HG02623 (cell line): Measurements from ENCODE around the gene POLK.
A peak's percentile ranks its signal among the peaks of the same experiment; 100 is the strongest.
"Not testable (repeated sequence)": the region's sequence is repeated elsewhere in the genome, so short reads cannot be mapped to it uniquely, and the experiment has no call there.

Source experiments
- ATAC-seq: cut with Tn5 transposase; IDR thresholded peaks from one replicate; pipeline ENCODE4 v1.9.1; 2021; ENCODE audit warnings: moderate library complexity; ENCODE audit not compliant: unreplicated experiment

The POLK gene

GRCh38 chr5:75510417-75510835 lies 1.3 kb upstream of the POLK start:
- ATAC-seq = no peak

- peak; percentile 17 for ATAC-seq
Observed at GRCh38 chr5:75510836-75511434, 756 bp upstream of the POLK start.

GRCh38 chr5:75512383-75513074 lies 838 bp downstream of the POLK start:
- ATAC-seq = no peak

- ATAC-seq = no peak
Observed at GRCh38 chr5:75513841-75514240, 2.1 kb downstream of the POLK start.

GRCh38 chr5:75514323-75514722 lies 2.6 kb downstream of the POLK start:
- ATAC-seq = no peak

DNA sequence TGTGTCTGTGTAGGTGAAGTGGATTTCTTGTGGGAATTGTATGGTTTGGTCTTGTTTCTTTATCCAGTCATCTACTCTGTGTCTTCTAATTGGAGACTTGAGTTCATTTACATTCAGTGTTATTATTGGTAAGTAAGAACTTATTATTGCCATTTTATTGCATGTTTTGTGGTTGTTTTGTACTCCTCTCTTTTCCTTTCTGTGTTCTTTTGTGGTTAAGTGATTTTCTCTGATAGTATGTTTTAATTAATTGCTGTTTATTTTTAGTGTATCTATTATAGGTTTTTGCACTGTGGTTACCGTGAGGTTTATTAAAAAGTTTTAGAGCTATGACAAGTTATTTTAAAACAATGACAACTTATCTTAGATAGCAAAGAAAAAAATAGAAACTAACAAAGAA lies 8.1 kb downstream of the POLK start:
- ATAC-seq = no peak

DNA sequence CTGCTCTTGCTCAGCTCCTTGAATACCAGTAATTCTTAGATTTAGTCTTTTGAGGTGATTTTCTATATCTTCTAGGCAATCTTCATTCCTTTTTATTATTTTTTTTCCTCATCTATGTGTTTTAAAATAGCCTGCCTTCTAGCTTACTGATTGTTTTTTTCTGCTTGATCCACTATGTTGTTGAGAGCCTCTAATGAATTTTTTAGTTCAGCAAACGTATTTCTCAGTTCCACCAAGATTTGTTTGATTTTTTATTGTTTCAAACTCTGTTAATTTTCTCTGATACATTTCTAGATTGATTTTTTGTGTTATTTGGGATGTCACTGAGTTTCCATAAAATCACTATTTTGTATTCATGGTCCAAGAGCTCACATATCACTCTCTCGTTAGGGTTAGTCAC lies 9.5 kb downstream of the POLK start:
- ATAC-seq = no peak

GRCh38 chr5:75522025-75522424 lies 10.3 kb downstream of the POLK start:
- ATAC-seq = no peak

GRCh38 chr5:75522542-75522941 lies 10.9 kb downstream of the POLK start:
- ATAC-seq = no peak

DNA sequence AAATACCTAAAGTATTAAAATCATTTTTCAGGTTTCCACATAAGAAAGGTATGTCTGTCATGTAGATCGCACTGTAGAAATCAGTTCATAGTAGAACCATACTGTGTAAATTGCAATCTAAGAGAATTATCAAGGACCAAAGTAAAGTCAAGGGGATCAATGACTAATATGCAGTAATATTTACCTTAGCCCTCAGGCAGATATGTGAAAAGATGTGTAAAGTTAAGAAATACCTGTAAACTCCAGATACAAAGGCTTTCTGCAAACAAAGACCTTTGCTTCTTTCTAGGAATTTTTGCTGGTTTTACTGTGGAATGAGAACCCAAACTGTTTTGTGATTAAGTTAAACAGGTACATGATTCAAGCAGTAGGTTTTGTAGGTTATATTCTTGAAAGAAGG lies 11.6 kb downstream of the POLK start:
- ATAC-seq = no peak

- ATAC-seq = peak; percentile 91
Observed at GRCh38 chr5:75524071-75524470, 12.4 kb downstream of the POLK start.

GRCh38 chr5:75524591-75524990 lies 12.9 kb downstream of the POLK start:
- no peak for ATAC-seq

DNA sequence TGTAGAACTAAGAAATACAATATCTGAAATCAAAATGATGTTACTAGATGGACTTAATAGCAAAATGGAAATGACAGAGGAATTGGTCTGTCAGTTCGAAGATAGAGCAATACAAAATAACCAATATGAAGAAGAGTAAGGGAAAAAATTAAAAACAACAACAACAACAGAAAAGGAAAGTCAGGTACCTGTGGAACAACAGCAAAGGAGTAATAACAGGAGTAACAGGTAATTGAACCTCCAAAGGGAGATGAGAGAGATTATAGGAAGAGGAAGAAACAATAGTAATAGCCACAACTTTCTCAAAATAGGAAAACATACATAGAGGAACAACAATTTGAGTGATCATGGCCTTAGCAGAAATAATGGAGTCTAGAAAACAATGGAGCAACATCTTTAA lies 13.7 kb downstream of the POLK start:
- no peak for ATAC-seq

- ATAC-seq = no peak
Observed at GRCh38 chr5:75526070-75526469, 14.4 kb downstream of the POLK start.

DNA sequence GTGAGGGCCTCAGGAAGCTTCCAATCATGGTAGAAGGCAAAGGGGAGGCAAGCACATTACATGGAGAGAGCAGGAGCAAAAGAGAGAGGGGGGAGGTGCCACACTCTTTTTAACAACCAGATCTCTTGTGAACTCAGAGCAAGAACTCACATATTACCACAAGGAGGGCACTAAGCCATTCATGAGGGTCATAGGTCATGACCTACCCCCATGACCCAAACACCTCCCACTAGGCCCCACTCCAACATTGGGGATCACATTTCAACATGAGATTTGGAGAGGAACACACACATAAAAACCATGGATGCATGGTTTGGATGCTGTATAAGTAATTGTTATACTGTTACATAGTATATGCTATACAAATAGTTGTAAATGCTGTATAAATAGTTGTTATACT lies 17.5 kb downstream of the POLK start:
- ATAC-seq = no peak

- ATAC-seq = no peak
Observed at GRCh38 chr5:75532190-75532589, 20.5 kb downstream of the POLK start.

DNA sequence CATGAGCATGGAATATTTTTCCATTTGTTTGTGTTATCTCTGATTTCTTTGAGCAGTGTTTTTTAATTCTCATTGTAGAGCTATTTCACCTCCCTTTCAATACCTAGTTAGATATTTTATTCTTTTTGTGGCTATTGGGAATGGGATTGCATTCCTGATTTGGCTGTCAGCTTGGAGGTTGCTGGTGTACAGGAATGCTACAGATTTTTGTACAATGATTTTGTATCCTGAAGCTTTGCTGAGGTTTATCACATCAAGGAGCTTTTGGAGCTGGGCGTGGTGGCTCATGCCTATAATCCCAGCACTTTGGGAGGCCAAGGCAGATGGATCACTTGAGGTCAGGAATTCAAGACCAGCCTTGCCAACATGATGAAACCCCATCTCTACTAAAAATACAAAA lies 22.0 kb downstream of the POLK start:
- ATAC-seq = not testable (repeated sequence)

DNA sequence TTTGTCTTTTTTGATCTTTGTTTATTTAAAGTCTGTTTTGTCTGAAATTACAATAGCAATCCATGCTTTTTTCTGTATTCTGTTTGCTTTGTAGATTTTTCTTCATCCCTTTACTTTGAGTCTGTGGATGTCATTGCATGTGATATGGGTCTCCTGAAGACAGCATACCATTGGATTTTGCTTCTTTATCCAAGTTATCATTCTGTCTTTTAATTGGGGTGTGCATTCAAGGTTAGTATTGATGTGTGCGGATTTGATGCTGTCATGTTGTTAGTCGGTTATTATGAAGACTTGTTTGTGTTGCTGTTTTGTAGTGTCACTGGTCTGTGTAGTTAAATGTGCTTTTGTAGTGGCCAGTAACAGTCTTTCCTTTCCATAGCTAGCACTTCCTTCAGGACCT lies 23.0 kb downstream of the POLK start:
- ATAC-seq = no peak

DNA sequence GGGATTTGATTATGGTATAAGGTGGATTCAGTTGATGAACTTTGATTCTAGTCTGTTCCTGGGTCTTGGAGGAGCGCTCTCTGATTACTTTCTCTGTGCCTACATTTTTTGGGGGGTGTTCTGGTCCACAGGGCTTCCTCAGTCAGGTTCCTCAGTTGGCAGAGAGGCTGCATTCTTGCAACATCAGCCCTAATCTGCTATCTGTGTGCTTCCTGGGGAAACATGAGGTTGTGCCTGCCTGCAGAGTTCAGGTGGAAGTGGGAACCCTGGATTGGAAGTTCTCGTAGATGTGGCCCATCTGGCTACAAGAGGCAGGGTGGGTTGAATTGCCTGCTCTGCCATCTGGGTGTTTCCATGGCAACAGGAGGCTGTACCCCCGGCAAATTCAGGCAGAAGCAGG lies 24.5 kb downstream of the POLK start:
- ATAC-seq = no peak

DNA sequence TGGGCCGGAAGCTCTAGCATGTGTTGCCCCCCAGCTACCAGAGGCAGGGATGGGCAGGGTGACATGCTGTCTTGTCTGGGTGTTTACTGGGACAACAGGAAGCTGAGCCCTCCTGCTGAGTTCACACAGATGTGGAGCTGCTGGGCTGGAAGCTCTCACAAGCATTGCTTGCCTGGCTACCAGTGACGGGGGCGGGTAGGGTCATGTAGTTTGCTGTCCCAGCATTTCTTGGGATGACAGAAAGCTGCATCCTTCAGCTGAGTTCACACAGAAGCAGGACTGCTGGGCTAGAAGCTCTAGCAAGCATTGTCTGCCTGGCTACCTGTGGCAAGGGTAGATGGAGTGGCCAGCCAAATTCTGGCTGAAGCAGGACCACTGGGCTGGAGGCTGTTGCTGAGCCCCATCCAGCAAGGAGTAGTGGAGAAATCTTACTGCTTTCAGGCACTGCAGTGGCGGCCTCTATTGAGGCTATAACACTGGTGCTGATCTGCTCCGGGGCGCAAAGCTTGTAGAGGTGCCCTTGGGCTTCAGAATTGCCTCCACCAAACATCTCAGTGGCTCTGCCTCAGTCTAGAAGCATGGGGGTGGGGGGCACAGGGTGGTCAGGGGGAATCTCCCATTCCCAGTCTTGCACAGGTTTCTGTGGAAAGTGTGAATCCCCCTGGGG lies 25.1 kb downstream of the POLK start:
- no peak for ATAC-seq

GRCh38 chr5:75538211-75538610 lies 26.5 kb downstream of the POLK start:
- no peak for ATAC-seq

- ATAC-seq = no peak
Observed at GRCh38 chr5:75545131-75545530, 33.4 kb downstream of the POLK start.
